GM13977 (cell line): Measurements from ENCODE around the gene TAF3.

ENCODE experiments used
- DNase-seq: peaks from one replicate; pipeline ENCODE4 v3.0.0; 2012; ENCODE audit warnings: low spot score
- CTCF ChIP-seq: IDR thresholded peaks from 2 replicates; pipeline ENCODE4 v1.5.1; 2012; ENCODE audit warnings: mild to moderate bottlenecking, control low read depth; ENCODE audit not compliant: insufficient read depth; ENCODE audit errors: extremely low read depth, missing control alignments
- in situ Hi-C: fragments of 300-500 bp; cut with MboI; formaldehyde crosslinking; loops from one replicate; pipeline ENCODE4 v1.12.0; 2022; ENCODE audit warnings: low sequenced_read_pairs, low pct_unique_long_range_greater_than_20kb, mixed read lengths, inconsistent platforms; ENCODE audit not compliant: unreplicated experiment

The TAF3 gene

GRCh38 chr10:8034466-8035005 lies 216.2 kb downstream of the TAF3 start:
- no peak for TF ChIP-seq CTCF
- no peak for DNase-seq
- in situ Hi-C loops, result loop anchor here (25.0 kb wide), 2 partner anchors 428 to 1178 kb away; no protein-coding TSS in a partner anchor

- in situ Hi-C loops, result loop anchor here (25.0 kb wide), 2 partner anchors 427 to 1177 kb away; no protein-coding TSS in a partner anchor
- no peak for DNase-seq
Measured at GRCh38 chr10:8035006-8035640, 216.8 kb downstream of the TAF3 start.

GRCh38 chr10:8035641-8036470 lies 217.6 kb downstream of the TAF3 start:
- DNase-seq, result no peak
- in situ Hi-C loops, result loop anchor here (25.0 kb wide), 2 partner anchors 426 to 1176 kb away; no protein-coding TSS in a partner anchor
- no peak for TF ChIP-seq CTCF

More at GRCh38 chr10:8035006-8035640, 216.8 kb downstream of the TAF3 start:
- TF ChIP-seq CTCF, result no peak

- no peak for TF ChIP-seq CTCF
- no peak for DNase-seq
- in situ Hi-C loops, result loop anchor here (25.0 kb wide), 2 partner anchors 426 to 1176 kb away; no protein-coding TSS in a partner anchor
Measured at GRCh38 chr10:8036506-8037198, 218.3 kb downstream of the TAF3 start.

- in situ Hi-C loops, result loop anchor here (25.0 kb wide), 2 partner anchors 425 to 1175 kb away; no protein-coding TSS in a partner anchor
Measured at GRCh38 chr10:8037199-8037801, 219.0 kb downstream of the TAF3 start.

More at GRCh38 chr10:8037199-8037801, 219.0 kb downstream of the TAF3 start:
- TF ChIP-seq CTCF, result no peak
- DNase-seq, result no peak
